NCI-H2107 treated with DMSO at 0.1 percent for 48 hours (cell line): ENCODE results near the gene MEMO1.
"Not testable (repeated sequence)": the region's sequence is repeated elsewhere in the genome, so short reads cannot be mapped to it uniquely, and the experiment has no call there.

Source experiments
- DNase-seq: peaks from one replicate; lab custom pipeline; 2025; ENCODE audit not compliant: unreplicated experiment; lab: John Stamatoyannopoulos, UW

MEMO1 gene

DNA sequence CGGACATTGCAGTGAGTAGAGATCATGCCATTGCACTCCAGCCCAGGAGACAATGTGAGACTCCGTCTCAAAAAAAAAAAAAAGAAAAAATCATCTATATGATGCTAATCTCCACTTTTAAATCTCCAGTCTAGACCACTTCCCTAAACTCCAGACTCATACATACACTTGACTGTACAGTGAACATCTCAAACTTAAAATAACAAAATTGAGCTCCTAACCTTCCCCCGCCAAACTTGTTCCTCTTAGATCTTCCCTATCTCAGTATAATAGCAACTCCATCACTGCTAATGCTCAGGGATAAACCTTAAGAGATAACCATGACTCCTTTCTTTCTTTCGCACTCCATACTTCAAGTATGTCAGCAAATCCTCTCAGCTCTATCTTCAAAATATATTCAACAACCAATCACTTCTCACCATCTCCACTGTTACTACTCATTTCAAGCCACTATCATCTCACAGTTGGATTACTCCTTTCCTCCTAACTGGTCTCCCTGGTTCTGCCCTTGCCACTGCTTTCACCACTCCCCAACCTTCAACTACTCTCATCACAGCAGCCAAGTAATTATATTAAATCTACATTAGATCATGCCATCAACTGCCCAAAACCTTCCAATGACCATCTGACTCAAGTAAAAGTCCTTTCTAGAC, 12.0 kb downstream of the MEMO1 start:
- DNase-seq: no peak

DNA sequence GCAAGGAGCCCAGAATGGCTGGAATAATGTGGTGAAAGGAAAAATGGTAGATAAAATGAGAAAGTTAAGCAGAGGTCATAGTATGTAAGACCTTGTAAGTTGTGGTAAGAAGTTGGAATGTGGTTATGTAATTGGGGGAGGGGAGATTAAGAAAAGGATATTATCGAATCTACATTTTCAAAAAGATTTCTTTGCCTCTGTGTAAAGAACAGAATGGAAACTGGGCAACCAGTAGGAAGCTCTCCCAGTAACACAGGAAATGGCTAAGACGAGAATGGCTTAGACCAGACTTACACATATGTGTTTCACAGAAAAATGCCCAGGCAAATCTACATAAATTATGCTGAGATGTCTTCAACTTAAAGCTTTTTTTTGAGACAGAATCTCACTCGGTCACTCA, 13.2 kb downstream of the MEMO1 start:
- DNase-seq: no peak

- no peak for DNase-seq
These were observed 14.1 kb downstream of the MEMO1 start for GRCh38 chr2:31996571-31997150.

GRCh38 chr2:31992934-31993333, 17.9 kb downstream of the MEMO1 start:
- no peak for DNase-seq

- DNase-seq: no peak
These were observed 18.7 kb downstream of the MEMO1 start for GRCh38 chr2:31992025-31992579.

DNA sequence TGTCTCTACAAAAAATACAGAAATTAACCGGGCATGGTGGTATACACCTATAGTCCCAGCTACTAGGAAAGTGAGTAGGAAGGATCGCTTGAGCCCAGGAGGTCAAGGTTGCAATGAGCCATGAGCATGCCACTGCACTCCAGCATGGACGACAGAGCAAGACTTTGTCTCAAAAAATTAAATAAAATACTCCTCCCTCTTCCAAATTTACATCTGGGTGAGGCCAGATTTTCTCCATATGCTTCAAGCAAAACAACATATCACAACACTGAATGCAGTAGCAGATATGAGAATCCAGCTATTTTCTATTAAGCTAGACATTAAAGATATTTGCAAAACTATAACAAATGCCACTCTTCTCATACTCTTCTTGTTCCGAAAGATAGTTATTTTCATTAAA, 20.9 kb downstream of the MEMO1 start:
- no peak for DNase-seq

- DNase-seq: no peak
These were observed 23.2 kb downstream of the MEMO1 start for GRCh38 chr2:31987454-31988220.

- no peak for DNase-seq
These were observed 23.9 kb downstream of the MEMO1 start for GRCh38 chr2:31986906-31987305.

GRCh38 chr2:31983762-31984467, 26.9 kb downstream of the MEMO1 start:
- no peak for DNase-seq

- no peak for DNase-seq
These were observed 30.0 kb downstream of the MEMO1 start for GRCh38 chr2:31980674-31981356.

DNA sequence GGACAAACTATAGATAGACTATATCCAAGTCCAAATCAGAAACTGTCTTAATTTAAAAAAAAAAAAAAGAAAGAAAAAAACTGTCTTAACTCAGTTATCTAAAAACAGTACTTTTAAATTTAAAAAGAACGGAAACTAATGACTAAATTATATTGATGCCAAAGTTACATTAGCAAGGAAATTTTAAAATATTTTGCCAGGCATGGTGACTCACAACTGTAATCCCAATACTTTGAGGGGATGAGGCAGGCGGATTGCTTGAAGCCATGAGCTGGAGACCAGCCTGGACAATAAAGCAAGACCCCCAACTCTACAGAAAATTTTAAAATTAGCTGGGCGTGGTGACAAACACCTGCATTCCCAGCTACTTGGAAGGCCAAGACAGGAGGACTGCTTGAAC, 30.9 kb downstream of the MEMO1 start:
- no peak for DNase-seq

DNA sequence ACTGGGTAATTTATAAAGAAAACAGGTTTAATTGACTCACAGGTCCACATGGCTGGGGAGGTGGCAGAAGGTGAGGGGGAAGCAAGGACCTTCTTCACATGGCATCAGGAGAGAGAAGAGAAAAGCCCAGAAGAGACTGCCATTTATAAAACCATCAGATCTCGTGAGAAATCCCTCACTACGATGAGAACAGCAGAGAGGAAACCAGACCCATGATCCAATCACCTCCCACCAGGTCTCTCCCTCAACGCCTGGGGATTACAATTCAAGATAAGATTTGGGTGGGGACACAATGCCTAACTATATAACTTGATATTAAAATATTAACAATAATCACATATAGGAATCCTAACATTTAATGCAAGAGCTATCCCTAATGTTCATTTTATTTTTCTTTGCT, 31.8 kb downstream of the MEMO1 start:
- DNase-seq: no peak

DNA sequence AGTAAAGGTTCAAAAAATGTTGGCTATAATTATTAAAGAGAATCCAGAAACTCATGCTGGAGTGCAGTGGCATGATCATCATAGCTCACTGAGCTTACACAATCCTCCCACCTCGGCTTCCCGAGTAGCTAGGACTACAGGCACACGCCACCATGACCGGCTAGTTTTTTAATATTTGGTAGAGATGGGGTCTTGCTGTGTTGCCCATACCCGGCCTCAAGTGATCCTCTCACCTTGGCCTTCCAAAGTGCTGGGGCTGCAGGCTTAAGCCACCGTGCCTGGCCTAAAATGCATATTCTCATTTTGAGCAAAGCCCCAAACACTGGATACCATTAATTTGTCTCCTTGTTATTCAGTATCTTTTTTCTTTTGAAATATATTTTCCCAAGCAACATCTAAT, 32.4 kb downstream of the MEMO1 start:
- DNase-seq: no peak

- no peak for DNase-seq
These were observed 37.1 kb downstream of the MEMO1 start for GRCh38 chr2:31973665-31974064.

- DNase-seq: no peak
These were observed 38.7 kb downstream of the MEMO1 start for GRCh38 chr2:31972059-31972458.

DNA sequence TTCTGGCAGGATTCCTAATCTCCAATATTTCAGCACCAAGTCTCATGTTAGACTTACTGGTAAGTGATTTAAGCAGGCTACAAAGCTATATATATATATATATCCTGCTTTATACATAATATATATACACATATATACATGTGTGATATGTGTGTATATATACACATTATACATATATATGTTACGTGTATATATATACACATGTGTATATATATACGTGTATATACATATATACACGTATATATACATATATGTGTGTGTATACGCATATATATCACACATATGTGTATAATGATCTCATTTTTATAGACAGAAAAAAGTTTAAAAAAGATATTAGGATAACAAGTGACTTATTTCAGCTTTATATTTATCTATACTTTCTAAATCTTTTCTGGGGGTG, 41.6 kb downstream of the MEMO1 start:
- DNase-seq: no peak

DNA sequence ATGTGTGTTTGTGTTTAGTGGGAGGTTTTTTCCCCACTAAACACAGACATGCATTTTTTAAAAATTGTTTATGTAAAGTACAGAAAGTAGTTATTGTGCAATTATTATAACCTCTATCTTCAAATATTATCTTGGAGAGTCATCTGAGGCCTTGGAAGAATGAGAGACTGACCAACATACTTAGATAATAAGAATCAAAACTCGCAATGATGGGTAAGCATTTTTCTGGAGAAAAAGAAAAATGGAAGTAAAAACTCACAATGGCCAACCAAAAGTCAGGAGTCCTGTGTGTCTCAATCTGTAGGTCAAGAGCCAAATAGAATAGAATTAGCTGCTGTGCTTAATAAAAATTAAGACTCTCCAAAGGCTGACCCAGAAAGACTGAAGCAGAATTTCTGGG, 43.0 kb downstream of the MEMO1 start:
- DNase-seq: no peak

DNA sequence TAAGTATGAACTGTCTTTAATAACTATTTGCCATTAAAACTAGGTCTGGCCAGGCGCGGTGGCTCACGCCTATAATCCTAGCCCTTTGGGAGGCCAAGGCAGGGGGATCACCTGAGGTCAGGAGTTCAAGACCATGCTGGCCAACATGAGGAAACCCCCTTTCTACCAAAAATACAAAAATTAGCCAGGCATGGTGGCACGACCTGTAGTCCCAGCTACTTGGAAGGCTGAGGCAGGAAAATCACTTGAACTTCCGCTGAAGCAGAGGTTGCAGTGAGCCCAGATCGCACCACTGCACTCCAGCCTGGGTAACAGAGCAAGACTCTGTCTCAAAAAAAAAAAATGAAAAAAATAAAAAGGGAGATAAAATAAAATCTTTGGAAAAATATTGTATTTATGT, 44.4 kb downstream of the MEMO1 start:
- not testable (repeated sequence) for DNase-seq

- no peak for DNase-seq
These were observed 45.7 kb downstream of the MEMO1 start for GRCh38 chr2:31965094-31965493.

DNA sequence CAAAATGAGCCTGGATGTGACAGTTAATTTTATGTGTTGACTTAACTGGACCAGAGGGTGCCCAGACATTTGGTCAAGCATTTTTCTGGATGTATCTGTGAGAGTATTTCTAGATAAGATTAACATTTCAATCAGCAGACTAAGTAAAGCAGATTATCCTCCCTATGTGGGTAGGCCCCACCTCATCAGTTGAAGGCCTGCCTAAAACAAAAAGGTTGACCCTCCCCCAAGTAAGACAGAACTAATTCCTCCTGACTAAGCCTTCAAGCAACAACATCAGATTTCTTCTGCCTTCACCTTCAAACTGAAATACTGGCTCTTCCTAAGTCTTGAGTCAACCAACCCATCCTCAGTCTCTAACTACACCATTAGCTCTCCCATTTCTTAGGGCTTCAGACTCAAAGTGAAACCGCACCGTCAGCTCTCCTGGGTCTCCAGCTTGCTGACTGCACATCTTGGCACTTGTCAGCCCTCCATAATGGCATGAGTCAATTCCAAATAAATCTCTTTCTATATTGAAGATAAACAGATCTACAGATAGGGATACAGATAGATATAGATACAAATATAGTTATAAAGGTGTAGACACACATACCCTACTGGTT, 47.9 kb downstream of the MEMO1 start:
- DNase-seq: no peak
